ENCODE measurements around the gene KCNJ12. TPM values are rescaled to one million over a fixed set of nuclear protein-coding genes. Genes with fewer than 3 reads are reported as not detected.
"Not testable (repeated sequence)": the region's sequence is repeated elsewhere in the genome, so short reads cannot be mapped to it uniquely, and the experiment has no call there.

KCNJ12 gene
- total RNA-seq, 2 donors from 2014 or later: 12.0 to 17.3 TPM

- Histone ChIP-seq H3K4me1 (peaks cover 0 to 16% of the 10 kb centered on the region in 2 donors), H3K36me3 (no peaks in the 10 kb centered on the region), H3K9me3 (no peaks in the 10 kb centered on the region), H3K27me3 (no peaks in the 10 kb centered on the region), H3K27ac (no peak overlapping the region), H3K4me3 (no peak overlapping the region)
- no peak for TF ChIP-seq CTCF (IDR thresholded peaks at IDR 0.05)
- no peak for DNase-seq (ENCODE audit: low spot score)
Observed at GRCh38 chr17:21417921-21418320, 41.8 kb downstream of the KCNJ12 start.

- Histone ChIP-seq H3K27me3 (no peaks in the 10 kb centered on the region), H3K27ac (no peak overlapping the region), H3K4me3 (no peak overlapping the region), H3K4me1 (peaks cover 0 to 21% of the 10 kb centered on the region in 2 donors), H3K9me3 (no peaks in the 10 kb centered on the region), H3K36me3 (no peaks in the 10 kb centered on the region)
- no peak for TF ChIP-seq CTCF (IDR thresholded peaks at IDR 0.05)
- DNase-seq (ENCODE audit: low spot score): no peak
Observed at GRCh38 chr17:21418446-21419298, 42.5 kb downstream of the KCNJ12 start.

- TF ChIP-seq CTCF (IDR thresholded peaks at IDR 0.05): no peak
- Histone ChIP-seq H3K27ac (no peak overlapping the region), H3K27me3 (no peaks in the 10 kb centered on the region), H3K36me3 (no peaks in the 10 kb centered on the region), H3K9me3 (no peaks in the 10 kb centered on the region), H3K4me3 (no peak overlapping the region), H3K4me1 (peaks cover 0 to 21% of the 10 kb centered on the region in 2 donors)
- DNase-seq (ENCODE audit: low spot score): no peak
Observed at GRCh38 chr17:21419299-21420239, 43.4 kb downstream of the KCNJ12 start.

- not testable (repeated sequence) for H3K27me3 ChIP-seq; H3K9me3 ChIP-seq; H3K36me3 ChIP-seq; DNase-seq (ENCODE audit: low spot score); H3K27ac ChIP-seq; H3K4me3 ChIP-seq
- H3K4me1 ChIP-seq: peaks cover 0 to 21% of the 10 kb centered on the region in 2 donors
Observed at GRCh38 chr17:21420503-21421090, 44.4 kb downstream of the KCNJ12 start.

- H3K9me3 ChIP-seq; DNase-seq (ENCODE audit: low spot score); H3K4me3 ChIP-seq; H3K27me3 ChIP-seq; H3K36me3 ChIP-seq: not testable (repeated sequence)
- Histone ChIP-seq H3K27ac (peak overlapping the region in 1 of 2 donors; percentile 13), H3K4me1 (peaks cover 0 to 21% of the 10 kb centered on the region in 2 donors)
Observed at GRCh38 chr17:21421421-21422310, 45.5 kb downstream of the KCNJ12 start.

GRCh38 chr17:21422311-21423189 is 46.4 kb downstream of the KCNJ12 start:
- H3K36me3 ChIP-seq; DNase-seq (ENCODE audit: low spot score); H3K9me3 ChIP-seq; H3K4me3 ChIP-seq; H3K27me3 ChIP-seq: not testable (repeated sequence)
- Histone ChIP-seq H3K4me1 (peaks cover 0 to 21% of the 10 kb centered on the region in 2 donors), H3K27ac (peak overlapping the region in 1 of 2 donors; percentile 13)

GRCh38 chr17:21423190-21423493 is 47.0 kb downstream of the KCNJ12 start:
- not testable (repeated sequence) for DNase-seq (ENCODE audit: low spot score); H3K4me3 ChIP-seq

GRCh38 chr17:21424697-21425096 is 48.5 kb downstream of the KCNJ12 start:
- H3K9me3 ChIP-seq; H3K4me3 ChIP-seq; H3K27ac ChIP-seq; H3K36me3 ChIP-seq; H3K27me3 ChIP-seq; DNase-seq (ENCODE audit: low spot score): not testable (repeated sequence)
- H3K4me1 ChIP-seq: peaks cover 0 to 21% of the 10 kb centered on the region in 2 donors

More at GRCh38 chr17:21423190-21423493, 47.0 kb downstream of the KCNJ12 start:
- not testable (repeated sequence) for H3K9me3 ChIP-seq, H3K27ac ChIP-seq, H3K27me3 ChIP-seq, H3K36me3 ChIP-seq
- H3K4me1 ChIP-seq: peaks cover 0 to 21% of the 10 kb centered on the region in 2 donors

All from right atrium auricular region (tissue), 2 donors.